ENCODE data around the gene MSI2.

DNA sequence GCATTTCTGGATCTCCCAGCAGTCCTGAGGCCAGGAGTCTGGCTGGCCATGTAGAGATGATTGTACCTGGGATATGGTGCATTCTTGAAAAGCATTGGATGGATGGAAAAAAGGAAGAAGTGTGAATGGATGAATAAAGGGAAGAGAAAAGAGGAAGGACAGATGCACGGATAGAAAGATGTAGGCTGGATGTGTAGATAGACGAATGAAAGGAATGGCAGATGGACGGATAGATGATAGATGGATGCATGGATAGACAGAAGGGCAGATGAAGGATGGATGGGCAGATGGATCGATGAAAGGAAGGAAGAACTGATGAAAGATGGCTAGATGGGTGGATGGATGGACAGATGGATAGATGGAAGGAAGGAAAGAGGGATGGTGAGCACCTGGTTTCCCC lies 210.9 kb downstream of the MSI2 start:
- TF ChIP-seq, protein P1, sequence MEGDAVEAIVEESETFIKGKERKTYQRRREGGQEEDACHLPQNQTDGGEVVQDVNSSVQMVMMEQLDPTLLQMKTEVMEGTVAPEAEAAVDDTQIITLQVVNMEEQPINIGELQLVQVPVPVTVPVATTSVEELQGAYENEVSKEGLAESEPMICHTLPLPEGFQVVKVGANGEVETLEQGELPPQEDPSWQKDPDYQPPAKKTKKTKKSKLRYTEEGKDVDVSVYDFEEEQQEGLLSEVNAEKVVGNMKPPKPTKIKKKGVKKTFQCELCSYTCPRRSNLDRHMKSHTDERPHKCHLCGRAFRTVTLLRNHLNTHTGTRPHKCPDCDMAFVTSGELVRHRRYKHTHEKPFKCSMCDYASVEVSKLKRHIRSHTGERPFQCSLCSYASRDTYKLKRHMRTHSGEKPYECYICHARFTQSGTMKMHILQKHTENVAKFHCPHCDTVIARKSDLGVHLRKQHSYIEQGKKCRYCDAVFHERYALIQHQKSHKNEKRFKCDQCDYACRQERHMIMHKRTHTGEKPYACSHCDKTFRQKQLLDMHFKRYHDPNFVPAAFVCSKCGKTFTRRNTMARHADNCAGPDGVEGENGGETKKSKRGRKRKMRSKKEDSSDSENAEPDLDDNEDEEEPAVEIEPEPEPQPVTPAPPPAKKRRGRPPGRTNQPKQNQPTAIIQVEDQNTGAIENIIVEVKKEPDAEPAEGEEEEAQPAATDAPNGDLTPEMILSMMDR (conservative IDR thresholded peaks at IDR 0.05; ENCODE audit: low read depth in 2 of 2): no peak
- no peak for TF ChIP-seq EZH2 (IDR thresholded peaks at IDR 0.05; ENCODE audit: low read depth, unreplicated experiment)
- TF ChIP-seq STAT1 (IDR thresholded peaks at IDR 0.05; ENCODE audit: unreplicated experiment): no peak
- no peak for TF ChIP-seq REST (IDR thresholded peaks at IDR 0.05; ENCODE audit: unreplicated experiment)
- TF ChIP-seq ETS1 (IDR thresholded peaks at IDR 0.05): no peak
- no peak for TF ChIP-seq POLR2AphosphoS5 (IDR thresholded peaks at IDR 0.05; ENCODE audit: low read depth)
- TF ChIP-seq EZH2phosphoT487 (IDR thresholded peaks at IDR 0.05; ENCODE audit: unreplicated experiment): no peak
- no peak for TF ChIP-seq ZNF114 (CRISPR knock-in tag; IDR thresholded peaks at IDR 0.05)

Data from GM23338 (cell line).